Measurements from ENCODE around the gene PEAK1.

- TF ChIP-seq CTCF (conservative IDR thresholded peaks at IDR 0.05 in 1 of 2, IDR thresholded peaks at IDR 0.05 in 1 of 2; ENCODE audit: low read depth in 1 of 2, low read length in 2 of 2) = no peak
- no peak for TF ChIP-seq EZH2 (IDR thresholded peaks at IDR 0.05; ENCODE audit: low read length, missing control alignments)
These were observed 362.8 kb downstream of the PEAK1 start for GRCh38 chr15:77057072-77057471.

Data from fibroblast of lung (primary cell).